Upper lobe of right lung (tissue), 1 donor: ENCODE data around the gene DEPP1. TPM values are rescaled to one million over a fixed set of nuclear protein-coding genes. Genes with fewer than 3 reads are reported as not detected.

Experiments used
- ATAC-seq: fragments of 200-7000 bp; cut with Tn5 transposase; one replicate; pipeline ENCODE4 v1.9.1; 2020; ENCODE audit warnings: mild to moderate bottlenecking, moderate library complexity
- DNase-seq: peaks from one replicate; pipeline ENCODE4 v3.0.0-alpha.2; 2020
- H3K27ac ChIP-seq: fragments of 200-600 bp; one replicate; pipeline ENCODE4 v1.8.0; 2022
- H3K27me3 ChIP-seq: fragments of 200-600 bp; one replicate; pipeline ENCODE4 v1.8.0; 2022; ENCODE audit warnings: mild to moderate bottlenecking
- H3K36me3 ChIP-seq: fragments of 200-600 bp; one replicate; pipeline ENCODE4 v1.8.0; 2022
- H3K4me1 ChIP-seq: fragments of 200-600 bp; one replicate; pipeline ENCODE4 v1.8.0; 2022
- H3K4me3 ChIP-seq: fragments of 200-600 bp; one replicate; pipeline ENCODE4 v1.8.0; 2022; ENCODE audit warnings: mild to moderate bottlenecking
- H3K9me3 ChIP-seq: fragments of 200-600 bp; one replicate; pipeline ENCODE4 v1.8.0; 2022
- intact Hi-C: fragments of 100-400 bp; cut with DNase I; formaldehyde crosslinking; loops from one replicate; pipeline ENCODE4 v1.11.0; 2022
- total RNA-seq: library from RNA; stranded (reverse); fragmentation: NEBNext Ultra II Directional; extraction: Animal tissue kit (Norgen Biotek cat#: 25700); gene quantifications from one replicate; pipeline ENCODE4 v1.2.1, GENCODE V29; 2021
- TF ChIP-seq, protein P1 (sequence below): fragments of 200-600 bp; IDR thresholded peaks from one replicate; pipeline ENCODE4 v1.8.0; 2022; ENCODE audit warnings: antibody characterized with exemption
- donor health status: DM: no; HTN: yes; CAD: no; lungs with severe emphysema.

Gene DEPP1
- total RNA-seq, 1 donor from 2014 or later: 160 TPM

DNA sequence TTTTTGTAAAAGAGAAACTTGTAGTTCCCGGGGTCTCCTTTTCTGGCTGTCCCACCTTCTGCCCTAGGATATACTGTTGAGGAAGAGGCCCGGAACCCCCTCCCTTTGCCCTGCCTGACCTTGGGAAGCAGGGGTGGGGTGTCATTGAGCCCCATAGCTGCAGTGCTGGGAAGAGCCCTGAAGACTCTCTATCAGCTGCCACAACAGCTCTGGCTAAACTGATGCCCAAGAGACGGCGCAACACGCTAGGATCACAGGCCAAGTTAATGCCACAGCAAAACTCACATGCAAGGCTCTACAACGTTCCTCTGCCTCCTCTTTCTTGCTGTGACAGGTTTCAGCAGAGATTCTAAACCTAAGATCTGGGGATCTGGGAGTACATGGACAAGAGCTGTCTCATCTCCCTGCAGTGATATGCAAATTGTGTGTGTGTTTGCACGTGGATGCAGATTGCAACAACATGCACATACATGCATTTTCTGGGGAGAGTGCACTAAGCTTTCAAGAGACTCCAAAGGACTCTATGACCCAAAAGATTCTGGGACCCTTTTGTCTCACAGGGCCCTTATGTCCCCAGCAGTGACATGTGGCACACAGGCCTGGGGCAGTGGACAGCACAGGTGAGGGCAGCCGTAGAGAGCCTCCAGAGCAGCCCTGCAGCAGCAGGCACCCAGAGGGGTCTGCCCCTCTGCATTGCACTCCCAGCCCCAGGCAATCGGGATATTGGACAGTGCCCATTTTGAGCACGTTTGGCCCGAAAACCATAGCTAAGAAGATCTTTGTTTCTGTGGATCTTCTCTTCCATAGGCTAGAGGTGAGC, 16.5 kb downstream of the DEPP1 start:
- intact Hi-C loops: no loop called here

DNA sequence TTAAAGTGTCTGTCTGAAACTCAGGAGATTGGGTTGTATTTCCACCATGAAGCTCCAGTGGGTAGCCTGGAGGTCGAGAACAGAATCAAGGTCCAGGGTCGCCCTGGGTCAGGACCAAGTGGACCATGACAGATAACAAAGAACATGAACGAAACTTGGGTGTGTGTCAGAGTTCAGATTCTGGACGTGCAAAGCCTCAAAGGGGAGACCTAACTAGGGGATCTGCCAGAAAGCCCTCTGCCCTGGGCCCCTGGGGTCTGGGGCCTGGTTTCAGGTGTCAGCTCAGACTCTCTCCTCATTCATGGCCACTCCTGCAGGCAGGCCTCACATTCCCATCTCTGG, 17.4 kb downstream of the DEPP1 start:
- Histone ChIP-seq H3K4me3 (peak overlapping the region; percentile 83), H3K27me3 (no peaks in the 10 kb centered on the region), H3K4me1 (peaks cover 61% of the 10 kb centered on the region), H3K36me3 (no peaks in the 10 kb centered on the region), H3K9me3 (no peaks in the 10 kb centered on the region), H3K27ac (peak overlapping the region; percentile 96)
- intact Hi-C loops: no loop called here
- ATAC-seq: no peak
- TF ChIP-seq, protein P1, sequence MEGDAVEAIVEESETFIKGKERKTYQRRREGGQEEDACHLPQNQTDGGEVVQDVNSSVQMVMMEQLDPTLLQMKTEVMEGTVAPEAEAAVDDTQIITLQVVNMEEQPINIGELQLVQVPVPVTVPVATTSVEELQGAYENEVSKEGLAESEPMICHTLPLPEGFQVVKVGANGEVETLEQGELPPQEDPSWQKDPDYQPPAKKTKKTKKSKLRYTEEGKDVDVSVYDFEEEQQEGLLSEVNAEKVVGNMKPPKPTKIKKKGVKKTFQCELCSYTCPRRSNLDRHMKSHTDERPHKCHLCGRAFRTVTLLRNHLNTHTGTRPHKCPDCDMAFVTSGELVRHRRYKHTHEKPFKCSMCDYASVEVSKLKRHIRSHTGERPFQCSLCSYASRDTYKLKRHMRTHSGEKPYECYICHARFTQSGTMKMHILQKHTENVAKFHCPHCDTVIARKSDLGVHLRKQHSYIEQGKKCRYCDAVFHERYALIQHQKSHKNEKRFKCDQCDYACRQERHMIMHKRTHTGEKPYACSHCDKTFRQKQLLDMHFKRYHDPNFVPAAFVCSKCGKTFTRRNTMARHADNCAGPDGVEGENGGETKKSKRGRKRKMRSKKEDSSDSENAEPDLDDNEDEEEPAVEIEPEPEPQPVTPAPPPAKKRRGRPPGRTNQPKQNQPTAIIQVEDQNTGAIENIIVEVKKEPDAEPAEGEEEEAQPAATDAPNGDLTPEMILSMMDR: no peak
- no peak for DNase-seq

More for the DNA sequence above, 16.5 kb downstream of the DEPP1 start:
- Histone ChIP-seq H3K4me1 (peaks cover 66% of the 10 kb centered on the region), H3K36me3 (no peaks in the 10 kb centered on the region), H3K27ac (no peak overlapping the region), H3K27me3 (no peaks in the 10 kb centered on the region), H3K9me3 (no peaks in the 10 kb centered on the region), H3K4me3 (no peak overlapping the region)
- no peak for ATAC-seq
- DNase-seq: no peak
- TF ChIP-seq, protein P1: no peak

DNA sequence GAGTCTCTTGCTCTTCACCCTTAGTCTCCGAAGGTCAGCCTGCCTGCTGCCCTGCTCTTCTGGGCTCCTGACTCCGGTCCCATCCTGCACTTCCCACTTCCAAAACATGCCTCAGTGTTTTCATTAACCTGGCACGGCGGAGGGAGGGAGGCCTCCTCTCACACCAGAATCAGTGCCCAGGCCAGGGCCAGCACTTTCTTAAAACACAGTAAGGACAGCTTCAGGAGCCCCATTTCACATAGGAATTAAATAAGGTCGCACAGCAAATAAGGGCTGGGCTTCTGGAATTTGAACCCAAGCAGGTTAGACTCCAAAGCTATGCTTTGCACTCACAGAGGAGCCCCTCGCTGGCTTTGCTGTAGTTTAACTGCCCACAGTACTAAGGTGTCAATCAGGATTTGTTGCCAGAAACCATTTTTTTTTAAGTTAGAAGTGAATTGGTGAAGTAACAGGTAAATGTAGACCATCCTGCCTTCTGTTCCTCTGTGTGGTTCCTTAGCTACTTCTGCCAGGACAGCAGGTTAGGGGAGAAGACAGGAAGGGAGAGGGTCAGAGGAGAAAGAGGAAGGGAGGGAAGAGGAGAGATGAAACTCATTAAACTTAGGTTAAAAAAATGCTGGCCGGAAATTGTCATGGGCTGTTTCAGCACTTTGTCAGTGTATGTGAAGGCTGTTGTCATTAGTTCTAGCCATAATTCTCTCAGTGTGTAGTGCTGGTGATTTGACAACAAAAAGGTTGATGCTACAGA, 18.0 kb downstream of the DEPP1 start:
- Histone ChIP-seq H3K36me3 (peaks cover under 1% of the 10 kb centered on the region), H3K4me3 (peak overlapping the region; percentile 83), H3K27me3 (no peaks in the 10 kb centered on the region), H3K27ac (peak overlapping the region; percentile 96), H3K4me1 (peaks cover 55% of the 10 kb centered on the region), H3K9me3 (no peaks in the 10 kb centered on the region)
- intact Hi-C loops: no loop called here
- TF ChIP-seq, protein P1: no peak
- no peak for DNase-seq
- no peak for ATAC-seq

DNA sequence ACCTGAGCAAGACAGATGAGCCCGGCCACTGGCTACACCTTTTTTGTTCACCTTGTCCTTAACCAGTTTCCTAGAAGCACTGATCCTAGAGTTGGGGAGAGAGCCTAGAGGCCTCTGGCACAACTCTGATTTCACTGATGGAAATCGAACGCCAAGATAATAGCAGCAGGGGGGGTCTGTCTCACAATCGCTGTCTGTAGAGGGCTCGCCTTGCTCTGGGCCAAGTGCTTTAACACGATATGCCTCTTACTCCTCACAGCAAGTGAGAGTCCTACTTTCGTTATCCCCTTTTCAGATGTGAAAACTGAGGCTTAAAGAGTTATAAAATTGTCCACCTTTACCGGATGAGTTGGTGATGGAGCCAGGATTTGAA, 18.5 kb downstream of the DEPP1 start:
- Histone ChIP-seq H3K36me3 (peaks cover 4% of the 10 kb centered on the region), H3K9me3 (no peaks in the 10 kb centered on the region), H3K27ac (peak overlapping the region; percentile 96), H3K4me1 (peaks cover 50% of the 10 kb centered on the region), H3K27me3 (no peaks in the 10 kb centered on the region), H3K4me3 (peak overlapping the region; percentile 83)
- ATAC-seq (no peak), DNase-seq (no peak)
- intact Hi-C loops: no loop called here
- TF ChIP-seq, protein P1: no peak

DNA sequence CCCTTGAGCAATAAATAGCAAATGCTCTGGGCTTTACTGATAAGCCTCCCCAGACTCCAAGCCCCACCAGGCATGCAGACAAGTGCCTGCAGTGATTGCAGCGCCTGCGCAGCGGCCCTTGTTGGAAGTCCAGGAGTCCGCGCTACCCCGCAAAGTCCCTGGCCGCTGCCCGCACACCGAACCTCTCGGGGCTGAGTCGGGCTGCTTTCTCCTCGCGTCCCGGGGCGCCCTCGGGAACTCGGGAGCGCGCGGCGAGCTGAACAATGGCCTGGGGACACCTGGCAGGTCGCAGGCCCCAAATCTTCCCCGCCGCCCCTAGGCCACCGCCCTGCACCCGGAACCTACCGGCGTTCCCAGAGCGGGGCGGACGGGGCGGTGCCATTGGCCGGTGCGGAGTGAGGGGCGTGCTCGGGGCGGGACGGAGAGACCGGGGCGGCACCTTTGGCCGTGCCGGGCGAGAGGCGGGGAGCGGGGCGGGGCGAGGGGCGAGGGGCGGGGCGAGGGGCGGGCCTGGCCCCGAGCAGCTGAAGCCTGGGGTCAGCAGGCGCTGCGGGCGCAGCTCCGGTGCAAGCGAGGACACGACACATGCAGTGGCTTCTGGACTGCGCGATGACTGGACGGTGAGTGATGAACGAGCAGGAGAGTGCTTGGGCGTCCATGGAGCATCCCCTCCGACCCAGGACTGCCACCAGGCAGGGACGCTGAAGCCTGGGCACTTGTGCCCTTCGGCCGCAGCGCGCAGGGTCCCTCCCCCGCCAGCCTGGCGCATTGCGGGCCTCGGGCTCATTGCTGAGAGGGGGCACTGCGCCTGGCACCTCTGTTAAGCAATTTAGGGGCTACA, 19.1 kb downstream of the DEPP1 start, which contains the start of gene RASSF4:
Gene RASSF4, plus strand, starts transcription at position 556 of the 841 bp plus-strand sequence. CDS start 10,401 bp downstream, outside the sequence.
- H3K9me3 ChIP-seq: no peaks in the 10 kb centered on the region
- H3K36me3 ChIP-seq: peaks cover 4% of the 10 kb centered on the region
- DNase-seq: peak; percentile 98
- H3K4me1 ChIP-seq: peaks cover 43% of the 10 kb centered on the region
- intact Hi-C loops: no loop called here
- no peaks in the 10 kb centered on the region for H3K27me3 ChIP-seq
- H3K4me3 ChIP-seq: peak within 1 kb of the TSS; percentile 83
- peak; percentile 95 for ATAC-seq
- TF ChIP-seq, protein P1: no peak
- H3K27ac ChIP-seq: peak within 1 kb of the TSS; percentile 96
